A549 treated with CORT108297 at 1 μM for 4 hours (cell line): ENCODE data around the gene CEP131. TPM values are rescaled to one million over a fixed set of nuclear protein-coding genes. Genes with fewer than 3 reads are reported as not detected.

Experiments
- total RNA-seq: library from RNA; stranded (reverse); fragments of 200-300 nt; extraction: Qiagen RNA extraction; gene quantifications from 5 replicates; pipeline ENCODE4 v1.2.3, GENCODE V29; 2022

The CEP131 gene
- total RNA-seq: 6.4 to 9.2 TPM (median 8.7 TPM) in 5 replicates

GRCh38 chr17:81222906-81223761, at the start of gene CEP131:
CEP131 (minus strand) TSS chr17:81222965; CDS start chr17:81220056, 2,909 bp downstream.

GRCh38 chr17:81238815-81239713, 16.3 kb upstream of the CEP131 start, which contains the start of the genes NDUFAF8 and TEPSIN:
NDUFAF8 (plus strand) TSS chr17:81239318; CDS start chr17:81239364, 46 bp downstream.
TEPSIN (minus strand) TSS chr17:81239055; CDS start chr17:81239033, 22 bp downstream.

GRCh38 chr17:81166033-81166492, 56.7 kb downstream of the CEP131 start, which contains the start of gene AATK:
AATK (minus strand) TSS chr17:81166221; CDS start chr17:81165992, 229 bp downstream.

GRCh38 chr17:81165246-81166032, 57.3 kb downstream of the CEP131 start, which contains the start of gene PVALEF:
PVALEF (plus strand) TSS chr17:81165507; CDS start chr17:81181227, 15,720 bp downstream.

Other genes with a start within 250 kb of the CEP131 start
- gene CHMP6, start 231.1 kb downstream of the CEP131 start, total RNA-seq: 31.3 to 38.0 TPM (median 34.9 TPM) in 5 replicates
- 58.9 to 78.5 TPM (median 71.2 TPM) in 5 replicates for gene BAIAP2, start 187.8 kb downstream of the CEP131 start, total RNA-seq
- not detected in 5 replicates for gene PVALEF, start 57.5 kb downstream of the CEP131 start, total RNA-seq
- gene AATK, start 56.7 kb downstream of the CEP131 start, total RNA-seq: 0.23 to 0.66 TPM (median 0.60 TPM) in 5 replicates
- 16.2 to 34.3 TPM (median 32.5 TPM) in 5 replicates for gene TEPSIN, start 16.1 kb upstream of the CEP131 start, total RNA-seq
- 97.3 to 237 TPM (median 217 TPM) in 5 replicates for gene NDUFAF8, start 16.4 kb upstream of the CEP131 start, total RNA-seq
- 50.1 to 81.6 TPM (median 79.1 TPM) in 5 replicates for gene SLC38A10, start 72.3 kb upstream of the CEP131 start, total RNA-seq
- gene BAHCC1, start 172.5 kb upstream of the CEP131 start, total RNA-seq: 8.4 to 15.2 TPM (median 13.6 TPM) in 5 replicates